B cell (primary cell): ENCODE data around the gene STYX. TPM values are rescaled to one million over a fixed set of nuclear protein-coding genes. Genes with fewer than 3 reads are reported as not detected.

Source experiments
- ATAC-seq: fragments of 200-7000 bp; cut with Tn5 transposase; one replicate; pipeline ENCODE4 v1.10.0; 2021; ENCODE audit warnings: low read depth, mild to moderate bottlenecking, moderate number of reproducible peaks, moderate library complexity
- CTCF ChIA-PET: fragments of 350-600 bp; sonication (Branson Sonifier 250); formaldehyde crosslinking; loops from one replicate; lab custom pipeline; 2021; ENCODE audit warnings: antibody characterized with exemption, inconsistent platforms; lab: Charles Lee
- POLR2A ChIA-PET: fragments of 350-600 bp; sonication (Branson Sonifier 250); formaldehyde crosslinking; loops from one replicate; lab custom pipeline; 2021; ENCODE audit warnings: antibody characterized with exemption; lab: Charles Lee
- DNase-seq: peaks from one replicate; pipeline ENCODE4 v3.0.0; 2013
- H2AFZ ChIP-seq: 2 replicates; pipeline ENCODE4 v1.6.1; 2012; ENCODE audit warnings: mild to moderate bottlenecking, low read depth, low read length; ENCODE audit not compliant: insufficient read depth, poor library complexity, severe bottlenecking
- H3K27ac ChIP-seq, 2 donors: 1 replicate in 1 of 2; 2 replicates in 1 of 2; pipeline ENCODE4 v1.5.1; 2012 to 2013; ENCODE audit warnings: low read length in 2 of 2, mild to moderate bottlenecking in 2 of 2, moderate library complexity in 1 of 2
- H3K27me3 ChIP-seq, 4 experiments: fragments of 200-600 bp in 1 of 4; sonication (generic) in 1 of 4; replicated peaks in 1 of 4; 1 replicate in 2 of 4; 2 replicates in 2 of 4; pipeline versions ENCODE4 v1.6.1 to v1.7.0; 2013 to 2016; ENCODE audit warnings: low read length in 3 of 4, mild to moderate bottlenecking in 2 of 4, mixed read lengths in 1 of 4, moderate library complexity in 1 of 4; ENCODE audit not compliant: insufficient read depth in 4 of 4, control insufficient read depth in 3 of 4; ENCODE audit errors: control extremely low read depth in 1 of 4
- H3K36me3 ChIP-seq, 2 experiments: replicated peaks in 1 of 2; 1 replicate in 1 of 2; 2 replicates in 1 of 2; pipeline versions ENCODE4 v1.6.1 to v1.7.1; 2013; ENCODE audit warnings: low read length in 1 of 2; ENCODE audit not compliant: insufficient read depth in 2 of 2, control insufficient read depth in 1 of 2; ENCODE audit errors: control extremely low read depth in 1 of 2, extremely low read depth in 1 of 2
- H3K4me1 ChIP-seq, 2 donors: fragments of 200-600 bp in 1 of 2; sonication (generic) in 1 of 2; 1 replicate in 1 of 2; 2 replicates in 1 of 2; pipeline versions ENCODE4 v1.5.1 to v1.6.1; 2013 to 2017; ENCODE audit warnings: low read length in 2 of 2; ENCODE audit not compliant: control insufficient read depth in 2 of 2, insufficient read depth in 2 of 2
- H3K4me2 ChIP-seq: replicated peaks from 2 replicates; pipeline ENCODE3; 2012; ENCODE audit warnings: mild to moderate bottlenecking, low read depth, low read length; ENCODE audit not compliant: poor library complexity, severe bottlenecking
- H3K4me3 ChIP-seq, 5 experiments: fragments of 200-600 bp in 1 of 5; sonication (generic) in 1 of 5; 1 replicate in 3 of 5; 2 replicates in 2 of 5; pipeline versions ENCODE4 v1.5.1 to v1.7.0; 2011 to 2016; ENCODE audit warnings: low read length in 4 of 5, mild to moderate bottlenecking in 4 of 5, low read depth in 2 of 5, control low read depth in 1 of 5, moderate library complexity in 1 of 5; ENCODE audit not compliant: insufficient read depth in 1 of 5; ENCODE audit errors: control extremely low read depth in 1 of 5, extremely low read depth in 1 of 5
- H3K79me2 ChIP-seq: fragments of 200-600 bp; sonication (generic); one replicate; pipeline ENCODE4 v1.6.0; 2016; ENCODE audit warnings: low read length; ENCODE audit not compliant: control insufficient read depth, insufficient read depth
- H3K9ac ChIP-seq: fragments of 200-600 bp; sonication (generic); 2 replicates; pipeline ENCODE4 v1.6.1; 2017; ENCODE audit warnings: mild to moderate bottlenecking, low read length, moderate library complexity
- H3K9me3 ChIP-seq, 3 donors: one replicate each; pipeline versions ENCODE4 v1.6.1 to v1.7.1; 2013; ENCODE audit warnings: low read length in 2 of 3; ENCODE audit not compliant: control insufficient read depth in 2 of 3, insufficient read depth in 1 of 3; ENCODE audit errors: control extremely low read depth in 1 of 3
- H4K20me1 ChIP-seq: 2 replicates; pipeline ENCODE4 v1.6.0; 2012; ENCODE audit warnings: mild to moderate bottlenecking, low read length; ENCODE audit not compliant: insufficient read depth, control insufficient read depth, poor library complexity, severe bottlenecking
- H3K27ac Mint-ChIP-seq: one replicate; pipeline ENCODE4 v1.8.0; 2021; ENCODE audit warnings: mixed read lengths
- H3K27me3 Mint-ChIP-seq: one replicate; pipeline ENCODE4 v1.8.0; 2021; ENCODE audit warnings: mixed read lengths
- H3K4me1 Mint-ChIP-seq: one replicate; pipeline ENCODE4 v1.8.0; 2021; ENCODE audit warnings: mixed read lengths
- H3K4me3 Mint-ChIP-seq: one replicate; pipeline ENCODE4 v1.8.0; 2021; ENCODE audit warnings: mixed read lengths
- H3K9me3 Mint-ChIP-seq: one replicate; pipeline ENCODE4 v1.8.0; 2022; ENCODE audit warnings: mixed read lengths; ENCODE audit not compliant: insufficient read depth
- CTCF ChIP-seq: fragments of 200-600 bp; IDR thresholded peaks from one replicate; pipeline ENCODE4 v1.8.0; 2022; ENCODE audit warnings: antibody characterized with exemption, mild to moderate bottlenecking
- EZH2 ChIP-seq: IDR thresholded peaks from 2 replicates; pipeline ENCODE4 v1.6.1; 2012; ENCODE audit warnings: borderline replicate concordance, low read depth, mild to moderate bottlenecking, moderate library complexity, low read length; ENCODE audit not compliant: insufficient read depth, poor library complexity, severe bottlenecking
- WGBS: methylation state at CpG from one replicate; pipeline ENCODE4 v1.1.5; 2013; ENCODE audit warnings: missing lambda C conversion rate; ENCODE audit not compliant: insufficient coverage; 5-methylcytosine and 5-hydroxymethylcytosine counted together
- intact Hi-C: fragments of 100-400 bp; cut with micrococcal nuclease; formaldehyde crosslinking; loops from one replicate; pipeline ENCODE4 v1.10.0; 2022
- polyA plus RNA-seq: library from polyadenylated mRNA; depleted of rRNA; stranded (reverse); fragments of >200 nt; gene quantifications from 2 replicates; pipeline ENCODE4 v1.2.3, GENCODE V29; 2012
- total RNA-seq, 2 donors: library from RNA; stranded (reverse); fragments of 120-200 nt in 1 of 2; gene quantifications; 1 replicate in 1 of 2; 2 replicates in 1 of 2; pipeline versions ENCODE4 v1.2.3 to v1.2.4, GENCODE V29; 2013 to 2022

The STYX gene
- total and polyA plus RNA-seq, 2 donors (not counting 1 experiment from before 2014, with no cell fraction given), result 5.0 to 15.7 TPM

DNA sequence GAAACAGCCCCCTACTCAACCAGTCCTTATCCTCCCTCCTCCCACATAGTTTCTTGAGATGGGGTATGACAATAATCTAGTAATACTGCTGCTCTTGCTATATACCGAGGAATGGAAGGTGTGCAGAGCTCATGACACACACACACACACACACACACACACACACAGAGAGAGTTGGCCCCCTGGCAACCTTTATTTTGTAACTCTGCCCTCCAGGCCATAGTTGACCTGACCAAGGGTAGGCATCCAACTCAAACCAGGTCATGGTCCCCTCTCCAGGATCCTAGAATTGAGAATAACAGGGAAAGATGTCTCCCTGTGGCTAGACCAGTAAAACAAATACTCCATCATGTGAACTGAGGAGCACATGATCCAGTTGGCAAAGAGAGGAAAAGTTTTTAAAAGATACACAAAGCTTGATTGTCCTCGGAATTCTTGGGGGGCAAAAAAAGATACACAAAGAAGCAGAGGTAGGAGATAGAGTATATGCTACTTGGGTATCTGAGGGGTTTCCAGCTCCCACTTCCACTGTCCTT lies 45.9 kb upstream of the STYX start:
- DNase-seq (no peak), ATAC-seq (no peak)
- Histone ChIP-seq H3K9ac (no peak overlapping the region), H3K4me2 (no peak overlapping the region), H3K4me3 (no peak overlapping the region), H3K27ac (no peak overlapping the region), H3K9me3 (no peaks in the 10 kb centered on the region), H4K20me1 (peaks cover 43% of the 10 kb centered on the region), H3K36me3 (peaks cover 0 to 11% of the 10 kb centered on the region in 2 experiments), H3K27me3 (no peaks in the 10 kb centered on the region), H3K79me2 (peaks cover 53% of the 10 kb centered on the region), H3K4me1 (no peaks in the 10 kb centered on the region), H2AFZ (no peak overlapping the region)
- no CpG with 5 or more reads among the region's 2 CpGs for WGBS
- Mint-ChIP-seq H3K4me3 (no peak overlapping the region), H3K9me3 (no peaks in the 10 kb centered on the region), H3K27me3 (no peaks in the 10 kb centered on the region), H3K27ac (no peak overlapping the region), H3K4me1 (peaks cover 25% of the 10 kb centered on the region)
- ChIA-PET CTCF (interaction anchor here (0.5 kb wide), 1 partner anchor 174 kb away, joined by 3 read pairs; no protein-coding TSS in a partner anchor), POLR2A (no interaction called here)
- intact Hi-C loops, result no loop called here
- no peak for TF ChIP-seq CTCF
- TF ChIP-seq EZH2, result no peak

DNA sequence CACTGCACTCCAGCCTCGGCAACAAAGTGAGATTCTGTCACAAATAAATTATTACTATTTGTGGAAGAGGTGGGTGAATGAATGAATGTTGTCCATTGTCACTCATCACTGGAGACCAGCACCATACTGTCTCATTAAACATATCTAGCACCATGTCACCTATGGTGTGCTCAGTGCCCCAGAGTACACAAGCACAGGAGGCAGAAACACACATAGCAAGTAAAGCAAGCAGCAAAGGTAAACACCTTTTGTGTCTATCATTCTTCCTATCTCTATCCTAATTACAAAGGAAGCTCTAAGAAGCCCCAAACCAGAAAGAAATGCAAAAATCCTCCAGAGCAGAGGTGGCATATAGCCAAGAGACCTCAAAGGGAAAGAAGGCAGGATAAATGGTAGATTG lies 43.8 kb upstream of the STYX start:
- Histone ChIP-seq H3K4me2 (no peak overlapping the region), H3K27me3 (no peaks in the 10 kb centered on the region), H4K20me1 (peaks cover 48% of the 10 kb centered on the region), H3K4me1 (no peaks in the 10 kb centered on the region), H3K79me2 (peaks cover 75% of the 10 kb centered on the region), H3K4me3 (no peak overlapping the region), H2AFZ (no peak overlapping the region), H3K9ac (no peak overlapping the region), H3K9me3 (no peaks in the 10 kb centered on the region), H3K36me3 (peaks cover 0 to 5% of the 10 kb centered on the region in 2 experiments), H3K27ac (no peak overlapping the region)
- Mint-ChIP-seq H3K27ac (no peak overlapping the region), H3K4me3 (no peak overlapping the region), H3K27me3 (no peaks in the 10 kb centered on the region), H3K4me1 (peaks cover 29% of the 10 kb centered on the region), H3K9me3 (no peaks in the 10 kb centered on the region)
- DNase-seq, result no peak
- no CpG with 5 or more reads among the region's 1 CpG for WGBS
- TF ChIP-seq EZH2 (no peak), CTCF (no peak)
- ChIA-PET POLR2A (no interaction called here), CTCF (no interaction called here)
- no peak for ATAC-seq
- intact Hi-C loops, result no loop called here
